ENCODE results near the gene MRPL14. TPM values are rescaled to one million over a fixed set of nuclear protein-coding genes. Genes with fewer than 3 reads are reported as not detected.
"Not testable (repeated sequence)": the region's sequence is repeated elsewhere in the genome, so short reads cannot be mapped to it uniquely, and the experiment has no call there.

MRPL14 gene
- total and polyA plus RNA-seq, 12 donors, result 22.0 to 94.6 (median 49.3) TPM

GRCh38 chr6:44146685-44147084, 19.4 kb upstream of the MRPL14 start:
- H3K27me3 ChIP-seq, result no peaks in the 10 kb centered on the region
- H3K9me3 ChIP-seq (replicated peaks in 1 of 3), result no peaks in the 10 kb centered on the region
- peaks cover 0 to 27% of the 10 kb centered on the region in 2 donors for H3K36me3 ChIP-seq (replicated peaks in 1 of 2)
- intact Hi-C loops (cut with DNase I), result no loop called here
- H3K4me1 ChIP-seq (replicated peaks in 1 of 2), result no peaks in the 10 kb centered on the region
- H3K4me3 ChIP-seq, result no peak overlapping the region
- whole genome bisulfite sequencing, 4 donors, result 86 to 95% (median 90%) methylated on average over 10 of the region's 10 CpGs
- TF ChIP-seq CTCF (IDR thresholded peaks at IDR 0.05), result no peak
- no peak for TF ChIP-seq POLR2A (IDR thresholded peaks at IDR 0.05)
- H3K27ac ChIP-seq, result no peak overlapping the region
- no peak for DNase-seq

GRCh38 chr6:44145839-44146238, 18.6 kb upstream of the MRPL14 start:
- no peak for DNase-seq
- Histone ChIP-seq H3K4me3 (no peak overlapping the region), H3K9me3 (replicated peaks in 1 of 3) (no peaks in the 10 kb centered on the region), H3K36me3 (replicated peaks in 1 of 2) (peaks cover 0 to 34% of the 10 kb centered on the region in 2 donors), H3K4me1 (replicated peaks in 1 of 2) (no peaks in the 10 kb centered on the region), H3K27ac (no peak overlapping the region), H3K27me3 (no peaks in the 10 kb centered on the region)
- TF ChIP-seq POLR2A (IDR thresholded peaks at IDR 0.05) (no peak), CTCF (IDR thresholded peaks at IDR 0.05) (no peak)
- intact Hi-C loops (cut with DNase I), result no loop called here

- H3K4me1 ChIP-seq (replicated peaks in 1 of 2); H3K27me3 ChIP-seq; DNase-seq; H3K9me3 ChIP-seq (replicated peaks in 1 of 3); H3K27ac ChIP-seq; H3K4me3 ChIP-seq; intact Hi-C loops (cut with DNase I): not testable (repeated sequence)
- WGBS, 4 donors, result 32 to 64% (median 47%) methylated on average over 3 of the region's 3 CpGs
- peaks cover 0 to 41% of the 10 kb centered on the region in 2 donors for H3K36me3 ChIP-seq (replicated peaks in 1 of 2)
These were observed 17.3 kb upstream of the MRPL14 start for GRCh38 chr6:44144536-44144935.

- Histone ChIP-seq H3K36me3 (replicated peaks in 1 of 2) (peaks cover 0 to 36% of the 10 kb centered on the region in 2 donors), H3K27ac (no peak overlapping the region), H3K4me1 (replicated peaks in 1 of 2) (no peaks in the 10 kb centered on the region), H3K4me3 (no peak overlapping the region), H3K27me3 (no peaks in the 10 kb centered on the region), H3K9me3 (replicated peaks in 1 of 3) (no peaks in the 10 kb centered on the region)
- no peak for TF ChIP-seq CTCF (IDR thresholded peaks at IDR 0.05)
- no peak for TF ChIP-seq POLR2A (IDR thresholded peaks at IDR 0.05)
- intact Hi-C loops (cut with DNase I), result no loop called here
- WGBS, 4 donors, result 88 to 100% (median 95%) methylated on average over 1 of the region's 1 CpG
- no peak for DNase-seq
These were observed 16.5 kb upstream of the MRPL14 start for GRCh38 chr6:44143731-44144130.

- Histone ChIP-seq H3K36me3 (replicated peaks in 1 of 2) (peaks cover 0 to 32% of the 10 kb centered on the region in 2 donors), H3K27me3 (no peaks in the 10 kb centered on the region), H3K9me3 (replicated peaks in 1 of 3) (no peaks in the 10 kb centered on the region), H3K4me1 (replicated peaks in 1 of 2) (no peaks in the 10 kb centered on the region), H3K4me3 (no peak overlapping the region), H3K27ac (no peak overlapping the region)
- WGBS, 4 donors, result 94 to 100% (median 99%) methylated on average over 1 of the region's 1 CpG
- intact Hi-C loops (cut with DNase I), result no loop called here
- DNase-seq, result no peak
- TF ChIP-seq CTCF (IDR thresholded peaks at IDR 0.05), result no peak
- TF ChIP-seq POLR2A (IDR thresholded peaks at IDR 0.05), result no peak
These were observed 15.6 kb upstream of the MRPL14 start for GRCh38 chr6:44142835-44143234.

All from adrenal gland (tissue), 12 donors.